GM18868 (cell line): ENCODE data around the gene BMAL2.

Source experiments
- ATAC-seq: cut with Tn5 transposase; IDR thresholded peaks from one replicate; pipeline ENCODE4 v1.9.1; 2021; ENCODE audit warnings: mild to moderate bottlenecking, moderate library complexity; ENCODE audit not compliant: unreplicated experiment

Gene BMAL2

GRCh38 chr12:27351476-27351875, 18.8 kb downstream of the BMAL2 start:
- no peak for ATAC-seq

- no peak for ATAC-seq
Measured at GRCh38 chr12:27355486-27355885, 22.9 kb downstream of the BMAL2 start.

- ATAC-seq = no peak
Measured at GRCh38 chr12:27355979-27356378, 23.3 kb downstream of the BMAL2 start.

- no peak for ATAC-seq
Measured at GRCh38 chr12:27359578-27360340, 27.1 kb downstream of the BMAL2 start.

- ATAC-seq = no peak
Measured at GRCh38 chr12:27361372-27361771, 28.7 kb downstream of the BMAL2 start.

- no peak for ATAC-seq
Measured at GRCh38 chr12:27366621-27367020, 34.0 kb downstream of the BMAL2 start.

GRCh38 chr12:27367078-27367477, 34.4 kb downstream of the BMAL2 start:
- no peak for ATAC-seq

GRCh38 chr12:27382171-27382795, 49.6 kb downstream of the BMAL2 start:
- ATAC-seq = no peak
